SK-N-SH (cell line): ENCODE results near the gene SPECC1L. TPM values are rescaled to one million over a fixed set of nuclear protein-coding genes. Genes with fewer than 3 reads are reported as not detected.

Experiments used
- CTCF ChIA-PET: fragments of 300-600, 350-600 bp; formaldehyde crosslinking; extraction: SDS; loops from one replicate; lab custom pipeline; 2021; lab: Yijun Ruan, JAX
- POLR2A ChIA-PET: fragments of 350-600 bp; sonication (Branson Sonifier 250); formaldehyde crosslinking; extraction: SDS; loops from one replicate; lab custom pipeline; 2020; ENCODE audit warnings: antibody characterized with exemption, inconsistent platforms; lab: Yijun Ruan, JAX
- DNase-seq: peaks from one replicate; pipeline ENCODE4 v3.0.0; 2012
- H2AFZ ChIP-seq: fragments of 200-600 bp; sonication (generic); 2 replicates; pipeline ENCODE4 v1.8.1; 2016; ENCODE audit warnings: antibody characterized with exemption, mild to moderate bottlenecking, low read depth
- H3F3A ChIP-seq: fragments of 200-600 bp; sonication (generic); replicated peaks from 2 replicates; pipeline ENCODE3; 2016; ENCODE audit warnings: antibody characterized with exemption, mild to moderate bottlenecking; ENCODE audit not compliant: insufficient read depth
- H3K27ac ChIP-seq, 2 experiments: fragments of 200-500 bp in 1 of 2; fragments of 200-600 bp in 1 of 2; sonication (Bioruptor generic) in 1 of 2; sonication (generic), shearing (Covaris generic) in 1 of 2; 2 replicates each; pipeline versions ENCODE4 v1.5.1 to v1.6.1; 2014 to 2016; ENCODE audit warnings: low read depth in 2 of 2, inconsistent platforms in 1 of 2, low read length in 1 of 2, mild to moderate bottlenecking in 1 of 2, mixed read lengths in 1 of 2
- H3K27me3 ChIP-seq: fragments of 200-600 bp; sonication (generic), shearing (Covaris generic); 2 replicates; pipeline ENCODE4 v1.6.1; 2016; ENCODE audit warnings: mixed run types; ENCODE audit not compliant: insufficient read depth
- H3K36me3 ChIP-seq, 2 experiments: fragments of 200-500 bp in 1 of 2; fragments of 200-600 bp in 1 of 2; sonication (Bioruptor generic) in 1 of 2; sonication (generic) in 1 of 2; replicated peaks in 1 of 2; 2 replicates each; pipeline versions ENCODE3 to v1.5.1; 2014 to 2016; ENCODE audit warnings: low read length in 1 of 2, mild to moderate bottlenecking in 1 of 2; ENCODE audit not compliant: insufficient read depth in 2 of 2, control insufficient read depth in 1 of 2
- H3K4me1 ChIP-seq, 2 experiments: fragments of 200-500 bp in 1 of 2; fragments of 200-600 bp in 1 of 2; sonication (Bioruptor generic) in 1 of 2; sonication (generic), shearing (Covaris generic) in 1 of 2; 2 replicates each; pipeline versions ENCODE4 v1.5.1 to v1.6.1; 2014 to 2016; ENCODE audit warnings: low read depth in 1 of 2, low read length in 1 of 2, mixed run types in 1 of 2; ENCODE audit not compliant: insufficient read depth in 2 of 2, control insufficient read depth in 1 of 2
- H3K4me2 ChIP-seq: fragments of 200-600 bp; sonication (generic), shearing (Covaris generic); 2 replicates; pipeline ENCODE4 v1.6.1; 2017; ENCODE audit warnings: mixed run types
- H3K4me3 ChIP-seq, 2 experiments: fragments of 200-500 bp in 1 of 2; fragments of 200-600 bp in 1 of 2; sonication (Bioruptor generic) in 1 of 2; sonication (generic), shearing (Covaris generic) in 1 of 2; 2 replicates each; pipeline versions ENCODE4 v1.5.1 to v1.8.1; 2014 to 2016; ENCODE audit warnings: low read depth in 2 of 2, inconsistent platforms in 1 of 2, low read length in 1 of 2, mild to moderate bottlenecking in 1 of 2, mixed read lengths in 1 of 2, moderate library complexity in 1 of 2
- H3K79me2 ChIP-seq: fragments of 200-600 bp; sonication (generic); 2 replicates; pipeline ENCODE4 v1.8.1; 2017; ENCODE audit warnings: mild to moderate bottlenecking; ENCODE audit not compliant: insufficient read depth
- H3K9ac ChIP-seq: fragments of 200-600 bp; sonication (generic); 2 replicates; pipeline ENCODE4 v1.6.1; 2017; ENCODE audit warnings: mixed run types
- H3K9me2 ChIP-seq: fragments of 200-600 bp; sonication (generic); 2 replicates; pipeline ENCODE4 v1.6.1; 2017; ENCODE audit warnings: mixed run types
- H3K9me3 ChIP-seq: fragments of 200-600 bp; sonication (generic); 2 replicates; pipeline ENCODE4 v1.6.1; 2017; ENCODE audit warnings: mixed run types, mild to moderate bottlenecking, moderate library complexity
- H4K20me1 ChIP-seq: fragments of 200-600 bp; sonication (generic); 2 replicates; pipeline ENCODE4 v1.6.1; 2017; ENCODE audit warnings: mild to moderate bottlenecking, mixed run types; ENCODE audit not compliant: insufficient read depth
- CHD2 ChIP-seq: fragments of 150-350 bp; IDR thresholded peaks from 2 replicates; pipeline ENCODE4 v1.6.1; 2018; ENCODE audit warnings: low read length; ENCODE audit not compliant: partially characterized antibody
- EP300 ChIP-seq, 2 experiments: IDR thresholded peaks; 2 replicates each; pipeline versions ENCODE4 v1.4.0 to v1.6.1; 2012; ENCODE audit warnings: borderline replicate concordance in 1 of 2, low read depth in 1 of 2, low read length in 1 of 2
- FOXM1 ChIP-seq: IDR thresholded peaks from 2 replicates; pipeline ENCODE4 v1.4.0; 2012; ENCODE audit warnings: low read depth, mild to moderate bottlenecking
- GATA2 ChIP-seq: sonication (generic); formaldehyde crosslinking; IDR thresholded peaks from 2 replicates; pipeline ENCODE4 v1.5.0; 2020; ENCODE audit warnings: mild to moderate bottlenecking, missing genetic modification reagents
- MEF2A ChIP-seq: IDR thresholded peaks from 2 replicates; pipeline ENCODE4 v1.4.0; 2012; ENCODE audit warnings: low read depth, borderline replicate concordance
- NFIC ChIP-seq: IDR thresholded peaks from 2 replicates; pipeline ENCODE4 v1.4.0; 2012; ENCODE audit warnings: borderline replicate concordance
- NRF1 ChIP-seq: IDR thresholded peaks from 2 replicates; pipeline ENCODE4 v1.6.1; 2012; ENCODE audit warnings: low read depth, mild to moderate bottlenecking, low read length
- PBX3 ChIP-seq: IDR thresholded peaks from 2 replicates; pipeline ENCODE4; 2012
- POLR2AphosphoS5 ChIP-seq: IDR thresholded peaks from 2 replicates; pipeline ENCODE4 v1.6.1; 2012; ENCODE audit warnings: low read depth, low read length
- RXRA ChIP-seq: IDR thresholded peaks from 2 replicates; pipeline ENCODE4 v1.4.0; 2012; ENCODE audit warnings: low read depth, mild to moderate bottlenecking, borderline replicate concordance
- TAF1 ChIP-seq: IDR thresholded peaks from 2 replicates; pipeline ENCODE4 v1.6.1; 2012; ENCODE audit warnings: low read depth, mild to moderate bottlenecking, low read length, moderate library complexity, borderline replicate concordance
- TCF12 ChIP-seq: IDR thresholded peaks from 2 replicates; pipeline ENCODE4 v1.4.0; 2012
- ZBTB33 ChIP-seq: IDR thresholded peaks from 2 replicates; pipeline ENCODE4 v1.4.0; 2012; ENCODE audit warnings: low read depth, borderline replicate concordance
- WGBS: methylation state at CpG from one replicate; pipeline ENCODE4 v1.1.6; 2017; ENCODE audit warnings: low lambda C conversion rate; 5-methylcytosine and 5-hydroxymethylcytosine counted together
- polyA plus RNA-seq, 3 experiments: library from polyadenylated mRNA; depleted of rRNA; stranded (reverse); fragments of >200 nt; gene quantifications; 2 replicates each; pipeline ENCODE4 v1.2.3, GENCODE V29; 2012
- TF ChIP-seq, protein P1 (sequence below): IDR thresholded peaks from 2 replicates; pipeline ENCODE4 v1.6.1; 2012; ENCODE audit warnings: mild to moderate bottlenecking, low read depth, low read length, moderate library complexity

SPECC1L gene
- polyA plus RNA-seq, 1 of the 3 experiments (the other 2 are of a cell fraction), result 22.9 TPM

DNA sequence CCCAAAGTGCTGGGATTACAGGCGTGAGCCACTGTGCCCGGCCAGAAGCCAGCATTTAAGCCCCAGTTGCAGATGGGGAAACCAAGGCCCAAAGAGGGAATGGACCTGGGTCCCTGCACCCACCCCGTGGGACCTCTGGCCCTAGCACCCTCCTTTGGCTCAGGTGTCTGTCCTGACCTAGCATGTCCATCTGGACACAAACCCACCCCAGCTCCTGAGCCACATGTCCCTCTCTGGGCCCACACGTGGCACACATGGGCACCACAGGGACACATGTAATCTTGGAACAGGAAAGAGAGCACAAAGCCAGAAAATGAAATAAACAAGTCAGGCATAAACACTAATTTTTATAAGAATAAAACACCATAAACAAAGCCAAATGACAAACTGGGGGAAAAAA, 35.3 kb upstream of the SPECC1L start:
- Histone ChIP-seq H3K27ac (no peak overlapping the region), H3K79me2 (no peaks in the 10 kb centered on the region), H3K27me3 (no peaks in the 10 kb centered on the region), H3K9me2 (no peaks in the 10 kb centered on the region), H4K20me1 (no peaks in the 10 kb centered on the region), H3K9ac (no peak overlapping the region), H3K4me3 (no peak overlapping the region), H3K4me1 (peaks cover 0 to 8% of the 10 kb centered on the region in 2 experiments; a peak in 2 of 4 replicates), H3K36me3 (no peaks in the 10 kb centered on the region), H2AFZ (no peak overlapping the region), H3F3A (peaks cover 2% of the 10 kb centered on the region), H3K4me2 (no peak overlapping the region), H3K9me3 (no peaks in the 10 kb centered on the region)
- TF ChIP-seq FOXM1, result no peak
- no peak for TF ChIP-seq GATA2 (CRISPR knock-in tag)
- TF ChIP-seq RXRA, result no peak
- TF ChIP-seq, protein P1, sequence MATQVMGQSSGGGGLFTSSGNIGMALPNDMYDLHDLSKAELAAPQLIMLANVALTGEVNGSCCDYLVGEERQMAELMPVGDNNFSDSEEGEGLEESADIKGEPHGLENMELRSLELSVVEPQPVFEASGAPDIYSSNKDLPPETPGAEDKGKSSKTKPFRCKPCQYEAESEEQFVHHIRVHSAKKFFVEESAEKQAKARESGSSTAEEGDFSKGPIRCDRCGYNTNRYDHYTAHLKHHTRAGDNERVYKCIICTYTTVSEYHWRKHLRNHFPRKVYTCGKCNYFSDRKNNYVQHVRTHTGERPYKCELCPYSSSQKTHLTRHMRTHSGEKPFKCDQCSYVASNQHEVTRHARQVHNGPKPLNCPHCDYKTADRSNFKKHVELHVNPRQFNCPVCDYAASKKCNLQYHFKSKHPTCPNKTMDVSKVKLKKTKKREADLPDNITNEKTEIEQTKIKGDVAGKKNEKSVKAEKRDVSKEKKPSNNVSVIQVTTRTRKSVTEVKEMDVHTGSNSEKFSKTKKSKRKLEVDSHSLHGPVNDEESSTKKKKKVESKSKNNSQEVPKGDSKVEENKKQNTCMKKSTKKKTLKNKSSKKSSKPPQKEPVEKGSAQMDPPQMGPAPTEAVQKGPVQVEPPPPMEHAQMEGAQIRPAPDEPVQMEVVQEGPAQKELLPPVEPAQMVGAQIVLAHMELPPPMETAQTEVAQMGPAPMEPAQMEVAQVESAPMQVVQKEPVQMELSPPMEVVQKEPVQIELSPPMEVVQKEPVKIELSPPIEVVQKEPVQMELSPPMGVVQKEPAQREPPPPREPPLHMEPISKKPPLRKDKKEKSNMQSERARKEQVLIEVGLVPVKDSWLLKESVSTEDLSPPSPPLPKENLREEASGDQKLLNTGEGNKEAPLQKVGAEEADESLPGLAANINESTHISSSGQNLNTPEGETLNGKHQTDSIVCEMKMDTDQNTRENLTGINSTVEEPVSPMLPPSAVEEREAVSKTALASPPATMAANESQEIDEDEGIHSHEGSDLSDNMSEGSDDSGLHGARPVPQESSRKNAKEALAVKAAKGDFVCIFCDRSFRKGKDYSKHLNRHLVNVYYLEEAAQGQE, result no peak
- no peak for TF ChIP-seq CHD2
- no peak for TF ChIP-seq ZBTB33
- TF ChIP-seq TCF12, result no peak
- no peak for TF ChIP-seq POLR2AphosphoS5
- peak; percentile 6 for DNase-seq
- CTCF ChIA-PET, result no interaction called here
- WGBS, result 100% methylated on average over 2 of the region's 4 CpGs
- POLR2A ChIA-PET, result interaction anchor here (0.7 kb wide), 1 partner anchor 204 kb away, joined by 4 read pairs; no protein-coding TSS in a partner anchor

- WGBS, result 60% methylated on average over 4 of the region's 4 CpGs
- Histone ChIP-seq H2AFZ (no peak overlapping the region), H4K20me1 (no peaks in the 10 kb centered on the region), H3K27ac (no peak overlapping the region), H3K36me3 (no peaks in the 10 kb centered on the region), H3K79me2 (no peaks in the 10 kb centered on the region), H3F3A (peaks cover 3% of the 10 kb centered on the region), H3K4me2 (no peak overlapping the region), H3K4me1 (peaks cover 0 to 4% of the 10 kb centered on the region in 2 experiments; a peak in 2 of 4 replicates), H3K9me2 (no peaks in the 10 kb centered on the region), H3K27me3 (no peaks in the 10 kb centered on the region), H3K9ac (no peak overlapping the region), H3K4me3 (no peak overlapping the region), H3K9me3 (no peaks in the 10 kb centered on the region)
- CTCF ChIA-PET, result interaction anchor here (0.7 kb wide), 1 partner anchor 47 kb away, joined by 3 read pairs; no protein-coding TSS in a partner anchor
- POLR2A ChIA-PET, result no interaction called here
- peak; percentile 47 for DNase-seq
- TF ChIP-seq PBX3 (no peak), NRF1 (no peak), MEF2A (no peak), EP300 (IDR thresholded peaks at IDR 0.05; ENCODE audit: borderline replicate concordance in 1 of 2, low read depth in 1 of 2, low read length in 1 of 2) (no peak), NFIC (no peak), RXRA (no peak), GATA2 (CRISPR knock-in tag) (no peak), TAF1 (no peak)
- TF ChIP-seq, protein P1, result no peak
Measured at GRCh38 chr22:24236656-24237055, 34.0 kb upstream of the SPECC1L start.
